Thymus (tissue), 11 donors: ENCODE measurements around the gene ECE2. TPM values are rescaled to one million over a fixed set of nuclear protein-coding genes. Genes with fewer than 3 reads are reported as not detected.
A peak's percentile ranks its signal among the peaks of the same experiment; 100 is the strongest.

ENCODE experiments used
- DNase-seq, 9 donors: peaks; one replicate each; pipeline ENCODE4 v3.0.0-alpha.2; 2013; ENCODE audit warnings: low spot score in 9 of 9, low read depth in 6 of 9, missing footprints in 1 of 9
- H3K27ac ChIP-seq, 2 donors: one replicate each; pipeline ENCODE4 v1.5.1; 2013; ENCODE audit warnings: control low read depth in 1 of 2, low read depth in 1 of 2, low read length in 1 of 2, mild to moderate bottlenecking in 1 of 2, moderate library complexity in 1 of 2
- H3K27me3 ChIP-seq, 2 donors: one replicate each; pipeline ENCODE4 v1.5.1; 2013; ENCODE audit warnings: low read length in 1 of 2; ENCODE audit not compliant: control insufficient read depth in 2 of 2, insufficient read depth in 1 of 2
- H3K36me3 ChIP-seq, 2 donors: one replicate each; pipeline ENCODE4 v1.5.1; 2013; ENCODE audit warnings: low read length in 1 of 2, mild to moderate bottlenecking in 1 of 2, moderate library complexity in 1 of 2; ENCODE audit not compliant: control insufficient read depth in 2 of 2, insufficient read depth in 2 of 2
- H3K4me1 ChIP-seq, 2 donors: one replicate each; pipeline ENCODE4 v1.5.1; 2013; ENCODE audit warnings: low read length in 2 of 2; ENCODE audit not compliant: control insufficient read depth in 2 of 2, insufficient read depth in 2 of 2
- H3K4me3 ChIP-seq, 2 donors: one replicate each; pipeline ENCODE4 v1.5.1; 2013; ENCODE audit warnings: low read length in 2 of 2, control low read depth in 1 of 2, mild to moderate bottlenecking in 1 of 2
- H3K9me3 ChIP-seq, 2 donors: one replicate each; pipeline ENCODE4 v1.5.1; 2013; ENCODE audit warnings: low read length in 1 of 2, mild to moderate bottlenecking in 1 of 2; ENCODE audit not compliant: control insufficient read depth in 2 of 2, insufficient read depth in 1 of 2
- WGBS: extraction: QIAGEN DNeasy Blood & Tissue Kit; methylation state at CpG from one replicate; pipeline ENCODE4 v1.1.7; 2013; 5-methylcytosine and 5-hydroxymethylcytosine counted together
- polyA plus RNA-seq: library from polyadenylated mRNA; stranded (reverse); fragments of 200-250 nt; gene quantifications from one replicate; pipeline ENCODE4 v1.2.3, GENCODE V29; 2013
- total RNA-seq: library from RNA; stranded (reverse); fragments of 120-200 nt; gene quantifications from one replicate; pipeline ENCODE4 v1.2.4, GENCODE V29; 2013
- donor health status: healthy.

The ECE2 gene
- total and polyA plus RNA-seq, 2 donors = not detected

DNA sequence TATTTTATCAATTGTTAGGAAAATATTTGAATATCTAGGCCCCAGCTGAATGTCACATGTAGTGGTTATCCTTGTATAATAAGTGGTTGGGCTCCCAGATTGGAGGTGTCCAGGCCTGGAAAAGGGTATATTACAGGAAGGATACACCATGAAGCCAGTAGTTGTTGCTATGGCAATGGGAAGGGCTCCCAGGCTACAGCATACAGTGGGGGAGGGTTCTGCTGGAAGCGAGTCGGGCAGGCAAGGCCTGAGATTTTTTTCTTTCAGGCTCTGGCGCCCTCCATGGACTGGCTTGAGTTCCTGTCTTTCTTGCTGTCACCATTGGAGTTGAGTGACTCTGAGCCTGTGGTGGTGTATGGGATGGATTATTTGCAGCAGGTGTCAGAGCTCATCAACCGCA lies 8.9 kb downstream of the ECE2 start:
- DNase-seq = peak in 1 of 9 donors; percentile 10
- no peaks in the 10 kb centered on the region for H3K4me1 ChIP-seq
- H3K36me3 ChIP-seq = no peaks in the 10 kb centered on the region
- H3K4me3 ChIP-seq = no peak overlapping the region
- H3K9me3 ChIP-seq = no peaks in the 10 kb centered on the region
- H3K27ac ChIP-seq = no peak overlapping the region
- peaks cover 0 to 48% of the 10 kb centered on the region in 2 donors for H3K27me3 ChIP-seq
- WGBS = 48% methylated on average over 4 of the region's 4 CpGs

DNA sequence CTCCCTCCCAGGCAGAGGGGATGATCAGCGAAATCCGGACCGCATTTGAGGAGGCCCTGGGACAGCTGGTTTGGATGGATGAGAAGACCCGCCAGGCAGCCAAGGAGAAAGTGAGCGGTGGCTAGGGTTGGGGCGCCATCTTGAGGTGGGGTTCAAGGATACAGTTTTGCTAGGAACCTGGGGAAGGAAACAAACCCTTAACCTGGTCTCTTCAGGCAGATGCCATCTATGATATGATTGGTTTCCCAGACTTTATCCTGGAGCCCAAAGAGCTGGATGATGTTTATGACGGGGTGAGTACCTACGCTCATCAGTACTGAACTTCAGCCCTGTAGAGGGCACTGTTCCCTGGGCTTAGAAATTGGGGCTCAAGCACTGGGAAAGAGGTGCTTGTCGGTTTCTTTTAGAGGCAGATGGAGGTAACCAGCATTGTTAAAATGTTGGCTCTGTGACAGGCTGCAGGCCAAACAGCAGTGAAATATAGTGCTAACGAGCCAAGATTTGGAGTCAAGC lies 13.7 kb downstream of the ECE2 start:
- peaks cover 0 to 39% of the 10 kb centered on the region in 2 donors for H3K27me3 ChIP-seq

DNA sequence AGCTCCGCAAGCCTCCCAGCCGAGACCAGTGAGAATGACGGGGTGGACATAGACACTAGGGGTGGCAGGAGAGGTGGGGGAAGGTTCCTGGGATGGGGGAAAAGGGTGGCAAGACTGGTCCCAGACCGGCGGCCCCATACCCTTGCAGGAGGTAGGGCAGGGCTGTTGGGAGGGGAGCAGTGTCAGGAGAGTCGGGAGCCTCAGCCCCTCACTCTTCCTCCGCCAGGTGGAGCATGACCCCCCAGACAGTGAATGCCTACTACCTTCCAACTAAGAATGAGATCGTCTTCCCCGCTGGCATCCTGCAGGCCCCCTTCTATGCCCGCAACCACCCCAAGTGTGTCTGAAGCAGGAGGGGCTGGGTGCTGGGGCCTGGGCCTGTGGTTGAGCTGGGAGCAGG lies 14.5 kb downstream of the ECE2 start:
- no peaks in the 10 kb centered on the region for H3K36me3 ChIP-seq
- WGBS = 96% methylated on average over 10 of the region's 10 CpGs
- no peak for DNase-seq

More for the DNA sequence above, 13.7 kb downstream of the ECE2 start:
- no peak overlapping the region for H3K27ac ChIP-seq
- peak in 7 of 9 donors; percentile 9 to 58 (median 35) for DNase-seq
- no peaks in the 10 kb centered on the region for H3K4me1 ChIP-seq
- no peaks in the 10 kb centered on the region for H3K36me3 ChIP-seq
- H3K4me3 ChIP-seq = no peak overlapping the region
- WGBS = 23% methylated on average over 10 of the region's 10 CpGs
- H3K9me3 ChIP-seq = no peaks in the 10 kb centered on the region

DNA sequence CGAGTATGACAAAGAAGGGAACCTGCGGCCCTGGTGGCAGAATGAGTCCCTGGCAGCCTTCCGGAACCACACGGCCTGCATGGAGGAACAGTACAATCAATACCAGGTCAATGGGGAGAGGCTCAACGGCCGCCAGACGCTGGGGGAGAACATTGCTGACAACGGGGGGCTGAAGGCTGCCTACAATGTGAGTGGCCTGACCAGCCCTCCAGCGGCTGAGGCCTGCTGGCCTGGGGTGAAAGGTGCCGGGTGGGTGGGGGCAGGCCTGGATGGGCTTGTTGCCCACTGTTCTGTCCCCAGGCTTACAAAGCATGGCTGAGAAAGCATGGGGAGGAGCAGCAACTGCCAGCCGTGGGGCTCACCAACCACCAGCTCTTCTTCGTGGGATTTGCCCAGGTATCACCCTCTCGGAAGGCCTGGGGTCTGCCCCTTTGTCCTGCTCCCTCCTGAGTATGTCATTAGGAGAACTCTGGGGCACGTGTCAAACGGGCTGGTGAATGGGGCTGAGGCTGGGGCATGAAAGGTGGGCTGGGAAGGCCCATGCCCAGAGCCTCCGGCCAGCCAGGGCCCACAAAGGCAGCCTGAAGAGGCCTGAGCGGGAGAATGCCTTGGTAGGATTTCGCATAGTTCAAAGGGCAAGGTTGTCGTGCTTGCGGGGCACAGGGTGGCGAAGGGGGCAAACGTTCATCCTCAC lies 15.4 kb downstream of the ECE2 start:
- no peaks in the 10 kb centered on the region for H3K4me1 ChIP-seq
- WGBS = 95% methylated on average over 22 of the region's 22 CpGs
- peaks cover 0 to 33% of the 10 kb centered on the region in 2 donors for H3K27me3 ChIP-seq
- no peaks in the 10 kb centered on the region for H3K9me3 ChIP-seq
- H3K27ac ChIP-seq = no peak overlapping the region
- H3K36me3 ChIP-seq = no peaks in the 10 kb centered on the region
- DNase-seq = no peak
- H3K4me3 ChIP-seq = no peak overlapping the region

More for the DNA sequence above, 14.5 kb downstream of the ECE2 start:
- Histone ChIP-seq H3K4me3 (no peak overlapping the region), H3K4me1 (no peaks in the 10 kb centered on the region), H3K27me3 (peaks cover 0 to 35% of the 10 kb centered on the region in 2 donors), H3K9me3 (no peaks in the 10 kb centered on the region), H3K27ac (no peak overlapping the region)

DNA sequence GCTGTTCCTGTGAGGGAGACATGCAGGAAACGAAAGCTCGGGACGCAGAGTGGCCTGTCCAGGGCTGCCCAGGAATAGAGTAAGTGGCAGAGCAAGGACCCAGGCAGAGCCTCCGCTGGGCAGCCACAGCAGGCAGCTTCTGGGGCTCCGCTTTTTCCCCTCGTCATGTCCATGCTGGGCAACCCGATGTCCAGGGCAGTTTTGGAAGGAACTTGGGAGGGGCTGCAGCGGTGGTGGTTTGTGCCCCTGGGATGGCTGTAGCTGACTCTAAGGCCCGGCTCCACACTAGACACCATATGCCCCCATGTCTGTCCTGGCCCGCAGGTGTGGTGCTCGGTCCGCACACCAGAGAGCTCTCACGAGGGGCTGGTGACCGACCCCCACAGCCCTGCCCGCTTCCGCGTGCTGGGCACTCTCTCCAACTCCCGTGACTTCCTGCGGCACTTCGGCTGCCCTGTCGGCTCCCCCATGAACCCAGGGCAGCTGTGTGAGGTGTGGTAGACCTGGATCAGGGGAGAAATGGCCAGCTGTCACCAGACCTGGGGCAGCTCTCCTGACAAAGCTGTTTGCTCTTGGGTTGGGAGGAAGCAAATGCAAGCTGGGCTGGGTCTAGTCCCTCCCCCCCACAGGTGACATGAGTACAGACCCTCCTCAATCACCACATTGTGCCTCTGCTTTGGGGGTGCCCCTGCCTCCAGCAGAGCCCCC lies 16.1 kb downstream of the ECE2 start:
- no peaks in the 10 kb centered on the region for H3K36me3 ChIP-seq
- peaks cover 0 to 30% of the 10 kb centered on the region in 2 donors for H3K27me3 ChIP-seq
- no peaks in the 10 kb centered on the region for H3K4me1 ChIP-seq
- no peaks in the 10 kb centered on the region for H3K9me3 ChIP-seq
- no peak overlapping the region for H3K27ac ChIP-seq
- WGBS = 98% methylated on average over 21 of the region's 21 CpGs
- DNase-seq = no peak
- H3K4me3 ChIP-seq = no peak overlapping the region

DNA sequence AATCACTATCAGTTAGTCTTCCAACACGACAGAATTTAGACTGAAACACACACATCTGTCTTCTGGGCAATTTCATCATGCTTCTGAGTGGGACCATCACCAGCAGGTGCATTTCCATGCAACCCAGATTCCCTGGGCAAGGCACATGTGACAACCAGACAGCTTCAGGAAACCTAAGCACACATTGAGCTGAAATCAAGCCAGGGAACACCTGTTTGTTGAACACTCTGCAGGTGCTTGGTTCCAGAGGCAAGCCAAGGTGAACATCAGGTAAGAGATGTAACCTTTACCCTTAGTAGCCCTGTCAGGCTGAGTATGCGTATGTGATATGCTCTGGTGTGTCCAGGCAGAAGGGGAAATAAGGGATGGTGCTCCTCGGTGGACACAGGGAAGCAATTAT lies 19.9 kb downstream of the ECE2 start:
- H3K36me3 ChIP-seq = peaks cover 0 to 7% of the 10 kb centered on the region in 2 donors
- H3K4me1 ChIP-seq = peaks cover 10 to 14% of the 10 kb centered on the region in 2 donors
- H3K4me3 ChIP-seq = no peak overlapping the region
- H3K27me3 ChIP-seq = peaks cover 0 to 17% of the 10 kb centered on the region in 2 donors
- no peaks in the 10 kb centered on the region for H3K9me3 ChIP-seq
- no peak for DNase-seq
- 89% methylated on average over 3 of the region's 3 CpGs for WGBS
- no peak overlapping the region for H3K27ac ChIP-seq

DNA sequence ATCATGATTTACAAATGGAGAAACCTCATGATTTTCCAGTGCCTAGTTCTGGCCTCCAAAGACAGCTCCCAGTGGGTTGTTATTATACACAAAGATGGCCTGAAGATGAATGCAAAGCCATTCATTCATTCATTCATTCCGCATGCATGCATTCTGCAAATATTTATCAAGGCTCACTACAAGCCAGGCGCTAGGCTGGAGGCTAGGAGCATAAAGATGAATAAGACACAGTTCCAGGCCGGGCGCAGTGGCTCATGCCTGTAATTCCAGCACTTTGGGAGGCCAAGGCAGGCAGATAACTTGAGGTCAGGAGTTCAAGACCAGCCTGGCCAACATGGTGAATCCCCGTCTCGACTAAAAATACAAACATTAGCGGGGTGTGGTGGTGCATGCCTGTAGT lies 20.8 kb downstream of the ECE2 start:
- H3K27ac ChIP-seq = no peak overlapping the region
- H3K9me3 ChIP-seq = no peaks in the 10 kb centered on the region
- H3K4me3 ChIP-seq = no peak overlapping the region
- peaks cover 10 to 14% of the 10 kb centered on the region in 2 donors for H3K4me1 ChIP-seq
- no peak for DNase-seq
- H3K27me3 ChIP-seq = peaks cover 0 to 17% of the 10 kb centered on the region in 2 donors
- H3K36me3 ChIP-seq = peaks cover 4 to 14% of the 10 kb centered on the region in 2 donors
- 85% methylated on average over 7 of the region's 7 CpGs for WGBS

DNA sequence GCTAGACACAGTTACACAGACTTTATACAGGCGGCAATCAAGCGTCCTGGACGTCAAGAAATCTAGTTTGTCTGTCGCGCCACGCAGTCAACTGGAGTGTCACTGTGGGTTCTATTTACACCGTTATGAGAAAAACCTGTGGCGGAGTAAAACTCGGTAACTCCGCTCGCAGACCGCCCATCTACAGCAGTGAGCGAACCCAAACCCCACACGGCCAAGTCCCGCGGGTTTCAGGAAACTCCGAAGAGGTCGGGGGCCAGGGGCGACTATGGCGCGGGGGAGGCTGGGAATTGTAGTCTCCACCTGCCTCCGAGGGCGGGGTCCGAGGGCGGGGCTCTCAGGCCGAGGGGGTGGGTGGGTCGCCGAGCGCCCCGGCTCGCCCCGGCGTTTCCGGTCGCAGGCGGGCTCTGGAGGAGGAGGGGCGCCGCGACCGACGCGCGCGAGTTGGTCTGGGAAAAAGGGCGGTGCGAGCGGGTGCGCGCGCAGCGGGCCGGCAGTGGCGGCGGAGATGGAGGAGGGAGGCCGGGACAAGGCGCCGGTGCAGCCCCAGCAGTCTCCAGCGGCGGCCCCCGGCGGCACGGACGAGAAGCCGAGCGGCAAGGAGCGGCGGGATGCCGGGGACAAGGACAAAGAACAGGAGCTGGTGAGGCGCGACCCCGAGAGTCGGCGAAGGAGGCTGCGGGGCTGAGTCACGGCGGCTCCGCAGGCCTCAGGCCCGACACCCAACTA lies 23.1 kb downstream of the ECE2 start, which contains the start of gene PSMD2:
PSMD2 (plus strand) TSS at position 483 of the 729 bp plus-strand sequence; CDS start at position 509, 26 bp downstream.
- H3K27ac ChIP-seq = peak within 1 kb of the TSS; percentile 73 to 93
- WGBS = under 1% methylated on average over 78 of the region's 78 CpGs
- DNase-seq = peak; percentile 82 to 98 (median 94)

More for the DNA sequence above, 23.1 kb downstream of the ECE2 start, which contains the start of gene PSMD2:
- H3K9me3 ChIP-seq = no peaks in the 10 kb centered on the region
- H3K27me3 ChIP-seq = peaks cover 0 to 7% of the 10 kb centered on the region in 2 donors
- peak within 1 kb of the TSS; percentile 70 to 91 for H3K4me3 ChIP-seq
- H3K36me3 ChIP-seq = peaks cover 27 to 37% of the 10 kb centered on the region in 2 donors
- H3K4me1 ChIP-seq = peaks cover 10 to 14% of the 10 kb centered on the region in 2 donors
